GM13976 (cell line): Measurements from ENCODE around the gene AP2A2.

Experiments used
- DNase-seq: peaks from one replicate; pipeline ENCODE4 v3.0.0; 2012; ENCODE audit warnings: low spot score
- CTCF ChIP-seq: IDR thresholded peaks from 2 replicates; pipeline ENCODE4 v1.5.1; 2012; ENCODE audit warnings: borderline replicate concordance, mild to moderate bottlenecking; ENCODE audit not compliant: insufficient read depth; ENCODE audit errors: extremely low read depth, missing control alignments, control extremely low read depth
- in situ Hi-C: fragments of 300-500 bp; cut with MboI; formaldehyde crosslinking; loops from one replicate; pipeline ENCODE4 v1.12.0; 2022; ENCODE audit warnings: low sequenced_read_pairs, mixed read lengths, inconsistent platforms; ENCODE audit not compliant: unreplicated experiment

Gene AP2A2

GRCh38 chr11:1042626-1043562 is 117.2 kb downstream of the AP2A2 start:
- no peak for DNase-seq
- TF ChIP-seq CTCF = no peak
- in situ Hi-C loops = loop anchor here (25.0 kb wide), 1 partner anchor 94 kb away; no protein-coding TSS in a partner anchor

- in situ Hi-C loops = loop anchor here (25.0 kb wide), 1 partner anchor 94 kb away; no protein-coding TSS in a partner anchor
- no peak for TF ChIP-seq CTCF
- no peak for DNase-seq
These were observed 118.0 kb downstream of the AP2A2 start for GRCh38 chr11:1043563-1044096.

- no peak for DNase-seq
- TF ChIP-seq CTCF = no peak
- in situ Hi-C loops = loop anchor here (25.0 kb wide), 1 partner anchor 93 kb away; no protein-coding TSS in a partner anchor
These were observed 118.5 kb downstream of the AP2A2 start for GRCh38 chr11:1044160-1044559.

- no peak for TF ChIP-seq CTCF
- no peak for DNase-seq
- in situ Hi-C loops = loop anchor here (25.0 kb wide), 1 partner anchor 90 kb away; no protein-coding TSS in a partner anchor
These were observed 122.0 kb downstream of the AP2A2 start for GRCh38 chr11:1047595-1048156.

- no peak for TF ChIP-seq CTCF
- in situ Hi-C loops = loop anchor here (25.0 kb wide), 1 partner anchor 89 kb away; no protein-coding TSS in a partner anchor
- no peak for DNase-seq
These were observed 122.9 kb downstream of the AP2A2 start for GRCh38 chr11:1048375-1049070.

GRCh38 chr11:1049071-1049405 is 123.4 kb downstream of the AP2A2 start:
- DNase-seq = no peak
- in situ Hi-C loops = loop anchor here (25.0 kb wide), 1 partner anchor 88 kb away; no protein-coding TSS in a partner anchor

More at GRCh38 chr11:1049071-1049405, 123.4 kb downstream of the AP2A2 start:
- TF ChIP-seq CTCF = no peak
